Measurements from ENCODE around the gene SLC44A2. TPM values are rescaled to one million over a fixed set of nuclear protein-coding genes. Genes with fewer than 3 reads are reported as not detected.

The SLC44A2 gene
- total and polyA plus RNA-seq, 2 of the 8 experiments (the other 6 are each of a cell fraction or from before 2014, with no cell fraction given), result 105 to 120 TPM

GRCh38 chr19:10586396-10586795 is 39.0 kb upstream of the SLC44A2 start (continued):
- no peak for TF ChIP-seq SUZ12 (IDR thresholded peaks at IDR 0.05; ENCODE audit: low read length)

Measured in H1 (cell line).